Stimulated activated CD4-positive, alpha-beta T cell treated with anti-CD3 and anti-CD28 coated beads, Interleukin-4, amount 100 ng/mL, for 24 hours (primary cell): ENCODE results near the gene SEPHS1.
A peak's percentile ranks its signal among the peaks of the same experiment; 100 is the strongest.
"Not testable (repeated sequence)": the region's sequence is repeated elsewhere in the genome, so short reads cannot be mapped to it uniquely, and the experiment has no call there.

Source experiments
- DNase-seq: peaks from one replicate; pipeline ENCODE4 v3.0.0-alpha.2; 2020

The SEPHS1 gene

DNA sequence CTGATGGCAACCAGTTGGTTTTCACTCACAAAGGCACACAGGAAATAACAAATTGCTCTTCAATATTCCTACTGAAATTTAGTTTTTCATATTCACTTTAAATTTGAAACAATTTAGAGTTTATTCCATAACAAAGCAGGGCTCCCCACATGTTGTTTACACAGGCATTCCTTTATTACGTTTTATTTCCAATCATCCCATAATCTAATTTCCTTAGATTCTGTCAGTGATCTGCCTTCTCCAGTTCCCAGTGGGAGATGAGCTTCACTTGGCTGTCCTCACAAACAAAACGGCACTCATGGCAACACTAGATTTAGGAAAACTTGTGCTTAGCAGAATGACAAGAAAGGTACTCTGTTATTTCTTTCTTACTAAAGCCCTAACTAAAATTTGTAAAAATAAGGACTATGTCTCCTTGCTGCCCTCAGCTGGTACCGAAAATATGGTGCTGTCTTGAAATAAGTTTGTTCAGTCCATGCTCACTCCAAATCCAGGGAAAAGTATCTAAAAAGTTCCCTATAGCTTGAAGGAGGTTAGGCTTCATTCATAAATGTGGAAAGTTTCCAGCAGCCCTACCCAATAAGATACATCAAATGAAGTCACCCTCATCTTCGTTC, 71.2 kb downstream of the SEPHS1 start:
- DNase-seq = no peak

DNA sequence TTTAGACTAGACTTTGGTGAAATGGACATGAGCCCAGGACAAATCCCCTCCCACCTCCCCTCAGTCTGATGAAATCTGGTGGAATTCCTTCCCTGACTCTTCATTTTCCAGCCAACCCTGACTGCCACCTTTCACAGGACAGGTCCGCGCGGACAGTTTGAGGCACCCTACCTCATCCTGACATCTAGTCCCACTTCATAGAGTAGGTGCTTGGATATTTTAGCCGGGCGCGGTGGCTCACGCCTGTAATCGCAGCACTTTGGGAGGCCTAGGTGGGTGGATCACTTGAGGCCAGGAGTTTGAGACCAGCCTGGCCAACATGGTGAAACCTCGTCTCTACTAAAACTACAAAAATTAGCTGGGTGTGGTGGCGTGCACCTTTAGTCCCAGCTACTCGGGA, 71.9 kb downstream of the SEPHS1 start:
- DNase-seq = not testable (repeated sequence)

- no peak for DNase-seq
Observed at GRCh38 chr10:13272164-13272571, 75.9 kb downstream of the SEPHS1 start.

- peak; percentile 32 for DNase-seq
Observed at GRCh38 chr10:13271552-13272163, 76.4 kb downstream of the SEPHS1 start.

GRCh38 chr10:13270877-13271551, 77.1 kb downstream of the SEPHS1 start:
- no peak for DNase-seq

- DNase-seq = no peak
Observed at GRCh38 chr10:13268841-13269240, 79.3 kb downstream of the SEPHS1 start.

GRCh38 chr10:13268310-13268709, 79.8 kb downstream of the SEPHS1 start:
- DNase-seq = no peak
